Fibroblast of villous mesenchyme (primary cell): ENCODE results near the gene COLEC12. TPM values are rescaled to one million over a fixed set of nuclear protein-coding genes. Genes with fewer than 3 reads are reported as not detected.
"Not testable (repeated sequence)": the region's sequence is repeated elsewhere in the genome, so short reads cannot be mapped to it uniquely, and the experiment has no call there.

ENCODE experiments used
- DNase-seq: peaks from one replicate; pipeline ENCODE4 v3.0.0-alpha.2; 2010; ENCODE audit warnings: low read depth
- H3K4me3 ChIP-seq: 2 replicates; pipeline ENCODE4 v1.5.1; 2011; ENCODE audit warnings: low read depth, mild to moderate bottlenecking, low read length
- total RNA-seq: library from RNA; depleted of rRNA; stranded (reverse); fragments of >200 nt; gene quantifications from 2 replicates; pipeline ENCODE4 v1.2.3, GENCODE V29; 2012
- TF ChIP-seq, protein P1 (sequence below): IDR thresholded peaks from 2 replicates; pipeline ENCODE4 v1.5.1; 2012; ENCODE audit warnings: low read depth, mild to moderate bottlenecking, low read length; ENCODE audit not compliant: insufficient read depth

COLEC12 gene
- total RNA-seq, 1 donor, result 3.9 TPM

DNA sequence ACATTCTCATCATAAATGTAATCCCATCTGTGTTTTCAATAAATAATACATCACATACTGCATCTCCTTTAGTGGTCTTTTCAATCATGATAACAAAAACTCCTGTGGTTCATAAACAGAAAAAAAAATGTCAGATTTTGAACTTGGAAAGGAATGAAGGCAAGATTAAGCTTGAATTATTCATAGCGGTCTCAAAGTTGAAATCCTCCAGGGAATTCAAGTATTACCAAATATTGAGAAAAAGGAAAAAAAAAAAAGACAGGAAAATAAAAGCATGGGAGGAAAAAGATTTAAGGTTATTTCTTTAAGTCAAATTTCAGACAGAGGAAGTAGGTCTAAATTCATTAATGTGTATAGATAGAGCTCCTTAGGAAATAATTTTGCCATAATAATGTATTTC lies 92.1 kb downstream of the COLEC12 start:
- DNase-seq, result no peak
- TF ChIP-seq, protein P1, sequence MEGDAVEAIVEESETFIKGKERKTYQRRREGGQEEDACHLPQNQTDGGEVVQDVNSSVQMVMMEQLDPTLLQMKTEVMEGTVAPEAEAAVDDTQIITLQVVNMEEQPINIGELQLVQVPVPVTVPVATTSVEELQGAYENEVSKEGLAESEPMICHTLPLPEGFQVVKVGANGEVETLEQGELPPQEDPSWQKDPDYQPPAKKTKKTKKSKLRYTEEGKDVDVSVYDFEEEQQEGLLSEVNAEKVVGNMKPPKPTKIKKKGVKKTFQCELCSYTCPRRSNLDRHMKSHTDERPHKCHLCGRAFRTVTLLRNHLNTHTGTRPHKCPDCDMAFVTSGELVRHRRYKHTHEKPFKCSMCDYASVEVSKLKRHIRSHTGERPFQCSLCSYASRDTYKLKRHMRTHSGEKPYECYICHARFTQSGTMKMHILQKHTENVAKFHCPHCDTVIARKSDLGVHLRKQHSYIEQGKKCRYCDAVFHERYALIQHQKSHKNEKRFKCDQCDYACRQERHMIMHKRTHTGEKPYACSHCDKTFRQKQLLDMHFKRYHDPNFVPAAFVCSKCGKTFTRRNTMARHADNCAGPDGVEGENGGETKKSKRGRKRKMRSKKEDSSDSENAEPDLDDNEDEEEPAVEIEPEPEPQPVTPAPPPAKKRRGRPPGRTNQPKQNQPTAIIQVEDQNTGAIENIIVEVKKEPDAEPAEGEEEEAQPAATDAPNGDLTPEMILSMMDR, result no peak
- no peak overlapping the region for H3K4me3 ChIP-seq

DNA sequence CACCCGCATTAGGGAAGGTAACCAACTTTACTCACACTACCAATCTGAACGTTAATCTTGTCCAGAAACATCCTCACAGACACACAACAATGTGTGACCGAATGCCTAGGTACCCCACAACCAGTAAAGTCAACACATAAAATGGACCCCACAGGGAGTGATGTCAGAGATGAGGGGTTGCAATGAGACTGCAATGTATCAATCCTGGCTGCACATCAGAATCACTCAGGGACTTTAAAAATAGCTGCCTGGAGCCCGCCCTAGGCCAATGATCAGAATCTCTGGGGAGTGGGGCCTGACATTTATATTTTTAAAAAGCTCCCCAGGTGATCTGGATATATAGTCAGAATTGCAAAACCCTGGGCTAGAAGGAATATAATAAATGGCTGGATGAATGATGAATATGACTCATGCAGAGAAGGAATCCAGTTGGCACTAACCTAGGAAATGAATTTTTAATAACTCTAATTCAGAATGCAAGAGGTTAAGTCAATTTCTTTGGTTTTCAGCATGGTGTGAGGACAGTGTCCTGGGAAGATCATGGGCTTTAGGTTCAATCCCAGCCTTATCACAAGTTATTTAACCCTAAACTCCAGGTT lies 92.8 kb downstream of the COLEC12 start:
- TF ChIP-seq, protein P1, result no peak
- DNase-seq, result no peak

DNA sequence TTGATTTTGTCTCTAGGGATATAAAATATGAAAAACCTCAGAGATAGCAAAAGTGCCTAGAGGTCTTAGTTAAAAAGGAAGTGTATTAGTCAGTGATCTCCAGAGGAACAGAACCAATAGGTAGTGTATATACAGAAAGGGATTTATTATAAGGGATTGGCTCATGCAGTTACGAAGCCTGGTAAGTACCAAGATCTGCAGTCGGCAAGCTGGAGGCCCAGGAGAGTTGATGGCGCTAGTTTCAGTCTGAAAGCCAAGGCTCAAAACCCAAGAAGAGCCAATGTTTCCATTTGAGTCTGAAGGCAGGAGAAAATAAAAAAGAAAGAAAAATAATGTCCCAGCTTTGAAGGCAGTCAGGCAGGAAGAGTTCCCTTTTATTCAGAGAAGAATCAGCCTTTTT lies 93.3 kb downstream of the COLEC12 start:
- TF ChIP-seq, protein P1, result no peak
- no peak overlapping the region for H3K4me3 ChIP-seq
- no peak for DNase-seq

More for the DNA sequence above, 92.8 kb downstream of the COLEC12 start:
- no peak overlapping the region for H3K4me3 ChIP-seq

DNA sequence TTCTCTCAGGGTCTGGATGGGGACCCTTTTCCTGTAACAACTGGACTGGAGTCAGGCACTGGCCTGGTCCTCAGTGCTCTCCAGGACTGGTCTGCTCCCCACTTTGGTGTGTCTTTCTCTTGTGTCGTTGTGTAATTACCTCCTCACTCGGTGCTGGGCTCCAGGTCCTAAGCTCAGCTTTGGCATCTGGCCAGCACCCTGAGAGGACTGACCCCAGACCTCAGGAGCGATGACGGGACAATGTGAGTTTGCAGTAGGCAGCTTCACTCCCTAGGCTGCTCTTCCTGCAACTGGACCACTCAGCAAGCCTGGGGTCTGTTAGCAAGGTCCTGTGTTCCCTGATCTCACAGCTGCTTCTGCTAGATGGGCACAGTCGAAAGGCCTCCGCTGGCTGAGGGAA lies 93.8 kb downstream of the COLEC12 start:
- TF ChIP-seq, protein P1, result no peak
- no peak overlapping the region for H3K4me3 ChIP-seq
- no peak for DNase-seq

- not testable (repeated sequence) for H3K4me3 ChIP-seq
These were observed 95.5 kb downstream of the COLEC12 start for GRCh38 chr18:405006-405405.

GRCh38 chr18:404061-404636 lies 96.4 kb downstream of the COLEC12 start:
- H3K4me3 ChIP-seq, result no peak overlapping the region
- TF ChIP-seq, protein P1, result no peak
- no peak for DNase-seq

More at GRCh38 chr18:405006-405405, 95.5 kb downstream of the COLEC12 start:
- not testable (repeated sequence) for DNase-seq

DNA sequence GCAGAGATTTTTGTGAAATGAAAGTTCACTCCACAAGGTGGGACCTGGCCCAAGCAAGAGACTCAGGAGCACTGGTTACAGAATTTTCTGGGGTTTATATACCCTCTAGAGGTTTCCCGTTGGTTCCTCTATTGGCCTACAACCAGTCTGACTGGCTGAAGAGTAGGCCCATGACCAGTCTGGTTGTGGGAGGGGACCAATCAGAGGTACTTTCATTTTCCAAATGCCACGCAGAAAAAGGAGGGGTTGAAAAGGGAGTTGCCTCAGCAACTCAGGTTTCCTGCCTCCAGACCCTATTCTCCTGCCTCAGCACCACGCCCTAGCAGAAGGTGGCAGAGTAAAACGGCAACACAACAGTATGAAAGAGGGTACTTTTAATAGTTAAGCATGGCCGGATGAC lies 98.4 kb downstream of the COLEC12 start:
- no peak overlapping the region for H3K4me3 ChIP-seq
- DNase-seq, result no peak
- TF ChIP-seq, protein P1, result no peak
